Parathyroid adenoma (tissue), 2 donors: ENCODE measurements around the gene TGFB2.

ENCODE experiments used
- H2AFZ ChIP-seq: fragments of 300-600 bp; sonication (generic); one replicate; pipeline ENCODE4 v1.7.0; 2017; ENCODE audit warnings: antibody characterized with exemption, mild to moderate bottlenecking
- H3K27ac ChIP-seq: fragments of 300-600 bp; sonication (generic); one replicate; pipeline ENCODE4 v1.7.0; 2017
- H3K27me3 ChIP-seq: fragments of 300-600 bp; sonication (generic); one replicate; pipeline ENCODE4 v1.7.0; 2017; ENCODE audit warnings: low read length; ENCODE audit not compliant: control insufficient read depth, insufficient read depth
- H3K36me3 ChIP-seq: fragments of 300-600 bp; sonication (generic); one replicate; pipeline ENCODE4 v1.7.0; 2017; ENCODE audit warnings: low read length; ENCODE audit not compliant: control insufficient read depth, insufficient read depth
- H3K4me1 ChIP-seq: fragments of 300-600 bp; sonication (generic); one replicate; pipeline ENCODE4 v1.7.0; 2017; ENCODE audit warnings: control low read depth
- H3K4me2 ChIP-seq: fragments of 300-600 bp; sonication (generic); one replicate; pipeline ENCODE4 v1.7.0; 2017; ENCODE audit warnings: low read length
- H3K4me3 ChIP-seq: fragments of 300-600 bp; sonication (generic); one replicate; pipeline ENCODE4 v1.7.0; 2017; ENCODE audit warnings: low read depth, low read length
- H3K79me2 ChIP-seq: fragments of 300-600 bp; sonication (generic); one replicate; pipeline ENCODE4 v1.7.0; 2017; ENCODE audit warnings: control low read depth
- H3K9ac ChIP-seq: fragments of 300-600 bp; sonication (generic); one replicate; pipeline ENCODE4 v1.7.0; 2017; ENCODE audit warnings: mild to moderate bottlenecking
- H3K9me3 ChIP-seq: fragments of 300-600 bp; sonication (generic); one replicate; pipeline ENCODE4 v1.7.0; 2017; ENCODE audit warnings: low read length; ENCODE audit not compliant: control insufficient read depth
- TF ChIP-seq, protein P1 (sequence below): fragments of 300-600 bp; sonication (generic); IDR thresholded peaks from one replicate; pipeline ENCODE4 v1.7.0; 2017; ENCODE audit warnings: antibody characterized with exemption, mild to moderate bottlenecking
- donor health status: primary hyperparathyroidism.

The TGFB2 gene

DNA sequence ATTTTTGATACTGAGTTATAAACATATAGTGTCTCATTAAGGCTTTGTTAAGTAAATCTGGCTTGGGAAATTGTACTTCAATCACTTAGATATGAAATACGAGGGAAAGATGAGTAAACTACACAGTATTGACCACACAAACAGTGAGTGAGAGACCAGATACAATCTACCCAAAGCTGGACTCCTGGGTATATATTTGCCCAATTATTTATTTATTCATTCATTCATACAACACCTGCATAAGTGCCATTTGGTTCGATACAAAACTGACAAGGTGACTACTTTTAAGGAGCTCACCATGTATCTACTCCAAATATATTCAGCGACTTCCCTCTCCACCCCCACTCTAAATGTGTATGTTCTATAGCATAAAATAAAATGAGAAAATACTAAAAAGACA, 143.4 kb downstream of the TGFB2 start:
- H3K79me2 ChIP-seq: no peaks in the 10 kb centered on the region
- H3K4me2 ChIP-seq: no peak overlapping the region
- H3K36me3 ChIP-seq: no peaks in the 10 kb centered on the region

DNA sequence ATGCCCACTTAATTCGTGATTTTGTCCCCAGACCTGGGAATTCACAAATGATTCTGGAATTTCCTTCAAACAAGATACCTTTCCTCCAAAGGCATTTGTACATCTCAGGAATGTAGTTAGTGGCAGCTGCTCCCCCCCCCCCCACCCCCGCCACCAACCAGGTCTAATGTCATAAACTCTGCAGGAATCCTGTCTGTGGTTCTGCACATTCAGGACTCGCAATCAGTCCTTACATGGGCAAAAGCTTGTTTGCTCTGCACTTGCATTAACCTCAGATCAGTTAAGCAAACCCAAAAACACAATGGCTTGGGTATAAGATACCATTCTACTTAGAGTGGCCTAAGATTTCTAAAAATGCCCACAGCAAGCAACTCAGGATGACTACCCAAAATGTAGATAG, 143.8 kb downstream of the TGFB2 start:
- TF ChIP-seq, protein P1, sequence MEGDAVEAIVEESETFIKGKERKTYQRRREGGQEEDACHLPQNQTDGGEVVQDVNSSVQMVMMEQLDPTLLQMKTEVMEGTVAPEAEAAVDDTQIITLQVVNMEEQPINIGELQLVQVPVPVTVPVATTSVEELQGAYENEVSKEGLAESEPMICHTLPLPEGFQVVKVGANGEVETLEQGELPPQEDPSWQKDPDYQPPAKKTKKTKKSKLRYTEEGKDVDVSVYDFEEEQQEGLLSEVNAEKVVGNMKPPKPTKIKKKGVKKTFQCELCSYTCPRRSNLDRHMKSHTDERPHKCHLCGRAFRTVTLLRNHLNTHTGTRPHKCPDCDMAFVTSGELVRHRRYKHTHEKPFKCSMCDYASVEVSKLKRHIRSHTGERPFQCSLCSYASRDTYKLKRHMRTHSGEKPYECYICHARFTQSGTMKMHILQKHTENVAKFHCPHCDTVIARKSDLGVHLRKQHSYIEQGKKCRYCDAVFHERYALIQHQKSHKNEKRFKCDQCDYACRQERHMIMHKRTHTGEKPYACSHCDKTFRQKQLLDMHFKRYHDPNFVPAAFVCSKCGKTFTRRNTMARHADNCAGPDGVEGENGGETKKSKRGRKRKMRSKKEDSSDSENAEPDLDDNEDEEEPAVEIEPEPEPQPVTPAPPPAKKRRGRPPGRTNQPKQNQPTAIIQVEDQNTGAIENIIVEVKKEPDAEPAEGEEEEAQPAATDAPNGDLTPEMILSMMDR: no peak
- Histone ChIP-seq H3K9ac (no peak overlapping the region), H3K4me1 (no peaks in the 10 kb centered on the region), H3K4me3 (no peak overlapping the region), H3K36me3 (no peaks in the 10 kb centered on the region), H3K79me2 (no peaks in the 10 kb centered on the region), H2AFZ (no peak overlapping the region), H3K27ac (no peak overlapping the region), H3K9me3 (no peaks in the 10 kb centered on the region), H3K4me2 (no peak overlapping the region), H3K27me3 (no peaks in the 10 kb centered on the region)

More for the DNA sequence above, 143.4 kb downstream of the TGFB2 start:
- Histone ChIP-seq H3K9ac (no peak overlapping the region), H3K27me3 (no peaks in the 10 kb centered on the region), H3K4me1 (no peaks in the 10 kb centered on the region), H3K4me3 (no peak overlapping the region), H3K27ac (no peak overlapping the region), H3K9me3 (no peaks in the 10 kb centered on the region), H2AFZ (no peak overlapping the region)
- TF ChIP-seq, protein P1: no peak

DNA sequence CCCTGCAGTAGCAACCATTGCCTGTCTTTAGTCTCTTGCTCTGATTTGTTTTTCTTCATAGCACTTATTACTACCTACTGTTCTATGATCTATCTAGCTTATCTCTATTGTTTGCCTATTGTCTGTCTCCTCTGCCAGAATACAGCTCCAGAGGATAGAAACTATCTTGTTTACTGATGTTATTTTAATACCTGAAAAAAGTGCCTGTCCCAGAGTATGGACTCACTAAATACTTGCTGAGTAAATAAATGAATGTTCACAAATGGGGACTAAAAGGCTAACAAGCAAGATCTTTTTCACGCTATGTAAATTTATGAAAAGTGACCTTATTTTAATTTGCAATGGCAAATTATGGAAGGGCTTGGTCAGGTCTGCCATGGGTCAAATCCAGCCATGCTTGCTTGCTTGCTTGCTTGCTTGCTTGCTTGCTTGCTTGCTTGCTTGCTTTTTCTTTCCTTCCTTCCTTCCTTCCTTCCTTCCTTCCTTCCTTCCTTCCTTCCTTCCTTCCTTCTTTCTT, 145.3 kb downstream of the TGFB2 start:
- H2AFZ ChIP-seq: no peak overlapping the region
- H3K27ac ChIP-seq: no peak overlapping the region
- no peaks in the 10 kb centered on the region for H3K79me2 ChIP-seq
- H3K36me3 ChIP-seq: no peaks in the 10 kb centered on the region
- no peak overlapping the region for H3K9ac ChIP-seq
- H3K27me3 ChIP-seq: no peaks in the 10 kb centered on the region
- TF ChIP-seq, protein P1: no peak
- H3K9me3 ChIP-seq: no peaks in the 10 kb centered on the region
- no peaks in the 10 kb centered on the region for H3K4me1 ChIP-seq
- H3K4me3 ChIP-seq: no peak overlapping the region
- no peak overlapping the region for H3K4me2 ChIP-seq

DNA sequence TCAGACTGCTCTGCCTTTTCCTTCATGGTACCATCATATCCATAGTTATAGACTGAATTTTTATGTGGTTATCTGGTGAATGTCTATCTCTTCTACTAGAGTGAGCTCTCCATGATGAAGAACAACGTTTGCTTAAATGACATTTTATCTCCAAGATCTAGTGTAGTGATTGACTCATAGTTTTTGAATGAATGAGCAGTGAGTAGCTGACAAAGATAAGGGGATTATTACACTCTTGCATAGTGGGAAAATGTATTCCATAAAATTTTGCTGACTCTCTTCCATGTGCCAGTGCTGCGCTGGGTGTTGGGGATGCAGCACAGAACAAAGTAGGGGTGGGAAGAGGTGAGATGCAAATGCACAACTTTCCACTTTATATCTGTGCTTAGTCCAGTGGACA, 147.7 kb downstream of the TGFB2 start:
- H3K27me3 ChIP-seq: no peaks in the 10 kb centered on the region
- no peaks in the 10 kb centered on the region for H3K4me1 ChIP-seq
- no peak overlapping the region for H3K4me2 ChIP-seq
- H2AFZ ChIP-seq: no peak overlapping the region
- no peaks in the 10 kb centered on the region for H3K9me3 ChIP-seq
- no peak overlapping the region for H3K4me3 ChIP-seq
- no peaks in the 10 kb centered on the region for H3K36me3 ChIP-seq
- TF ChIP-seq, protein P1: no peak
- H3K27ac ChIP-seq: no peak overlapping the region
- no peak overlapping the region for H3K9ac ChIP-seq
- H3K79me2 ChIP-seq: no peaks in the 10 kb centered on the region

DNA sequence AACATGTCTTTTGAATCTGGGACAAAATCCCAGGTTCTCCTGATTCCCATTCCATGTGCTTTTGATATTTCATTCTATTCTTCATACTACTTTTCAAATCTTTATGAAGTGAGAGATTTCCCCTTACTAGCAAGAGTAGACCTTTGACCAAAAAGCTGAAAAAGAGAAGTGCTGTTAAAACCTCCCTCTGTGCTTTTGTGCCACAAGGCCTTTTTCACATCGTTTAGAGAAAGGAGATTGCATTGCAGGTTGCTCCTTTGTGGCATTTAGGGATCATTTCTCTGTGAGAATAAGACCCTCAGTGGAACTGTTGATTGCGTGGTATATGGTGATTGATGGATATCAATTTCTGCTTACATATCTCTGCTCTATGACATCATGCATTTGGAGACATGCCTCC, 148.8 kb downstream of the TGFB2 start:
- Histone ChIP-seq H3K27ac (no peak overlapping the region), H3K79me2 (no peaks in the 10 kb centered on the region), H3K4me1 (no peaks in the 10 kb centered on the region), H3K9me3 (no peaks in the 10 kb centered on the region), H3K27me3 (no peaks in the 10 kb centered on the region), H3K9ac (no peak overlapping the region), H3K4me3 (no peak overlapping the region), H3K36me3 (no peaks in the 10 kb centered on the region), H2AFZ (no peak overlapping the region), H3K4me2 (no peak overlapping the region)
- TF ChIP-seq, protein P1: no peak
